Kidney epithelial cell (primary cell): ENCODE results near the gene COL9A3. TPM values are rescaled to one million over a fixed set of nuclear protein-coding genes. Genes with fewer than 3 reads are reported as not detected.
A peak's percentile ranks its signal among the peaks of the same experiment; 100 is the strongest.

Source experiments
- DNase-seq: peaks from one replicate; pipeline ENCODE4 v3.0.0-alpha.2; 2010; ENCODE audit warnings: low read depth
- H3K27me3 ChIP-seq: 2 replicates; pipeline ENCODE4 v1.6.0; 2011; ENCODE audit warnings: low read length; ENCODE audit not compliant: control insufficient read depth, insufficient read depth
- H3K36me3 ChIP-seq: 2 replicates; pipeline ENCODE4 v1.5.1; 2011; ENCODE audit warnings: low read length; ENCODE audit not compliant: control insufficient read depth, insufficient read depth
- H3K4me3 ChIP-seq: 2 replicates; pipeline ENCODE4 v1.5.1; 2011; ENCODE audit warnings: low read depth, mild to moderate bottlenecking, control low read depth, low read length
- total RNA-seq: library from RNA; depleted of rRNA; stranded (reverse); fragments of >200 nt; gene quantifications from 2 replicates; pipeline ENCODE4 v1.2.3, GENCODE V29; 2015
- TF ChIP-seq, protein P1 (sequence below): IDR thresholded peaks from 2 replicates; pipeline ENCODE4 v1.5.1; 2011; ENCODE audit warnings: mild to moderate bottlenecking, moderate library complexity, low read length, control low read depth, inconsistent platforms; ENCODE audit not compliant: insufficient read depth, poor library complexity, severe bottlenecking

Gene COL9A3
- total RNA-seq, 1 donor from 2014 or later: 10.4 TPM

DNA sequence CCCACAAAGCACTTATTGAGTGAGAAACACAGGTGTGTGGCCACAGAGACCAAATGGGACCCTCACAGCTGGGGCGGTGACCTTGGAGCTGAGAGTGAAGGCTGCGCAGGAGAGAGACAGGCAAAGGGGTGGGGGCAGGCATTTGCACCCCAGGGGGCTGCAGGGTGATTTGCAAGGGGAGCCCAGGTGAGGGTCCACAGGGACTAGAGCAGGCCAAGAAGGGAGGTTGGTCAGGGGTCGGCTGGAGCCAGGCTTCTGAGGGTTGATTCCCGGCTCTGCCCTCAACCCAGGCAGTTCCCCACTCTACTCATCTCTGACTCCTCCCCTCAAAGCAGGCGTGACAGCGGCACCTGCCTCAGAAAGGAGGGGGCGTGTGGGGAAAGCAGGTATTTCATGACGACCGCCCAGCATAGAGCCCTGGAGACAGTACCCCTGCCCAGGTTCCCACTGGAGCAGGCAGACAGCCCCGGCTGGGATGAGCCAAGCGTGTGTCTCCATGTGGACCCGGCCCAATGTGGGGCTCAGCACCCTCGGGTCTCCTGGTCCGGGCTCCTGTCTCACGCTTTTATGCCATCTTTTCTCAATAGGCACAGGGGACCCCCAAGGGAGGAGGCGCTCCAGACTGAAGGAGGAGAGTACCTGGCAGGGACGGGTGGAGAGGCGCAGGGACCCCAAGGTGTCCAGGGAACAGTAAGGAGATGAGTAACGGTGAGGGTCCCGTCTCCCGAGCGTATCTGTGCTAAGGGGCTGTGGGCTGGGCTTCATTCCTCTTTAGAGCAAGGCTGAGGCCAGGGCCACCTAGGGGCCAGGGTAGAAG lies 23.7 kb upstream of the COL9A3 start:
- TF ChIP-seq, protein P1, sequence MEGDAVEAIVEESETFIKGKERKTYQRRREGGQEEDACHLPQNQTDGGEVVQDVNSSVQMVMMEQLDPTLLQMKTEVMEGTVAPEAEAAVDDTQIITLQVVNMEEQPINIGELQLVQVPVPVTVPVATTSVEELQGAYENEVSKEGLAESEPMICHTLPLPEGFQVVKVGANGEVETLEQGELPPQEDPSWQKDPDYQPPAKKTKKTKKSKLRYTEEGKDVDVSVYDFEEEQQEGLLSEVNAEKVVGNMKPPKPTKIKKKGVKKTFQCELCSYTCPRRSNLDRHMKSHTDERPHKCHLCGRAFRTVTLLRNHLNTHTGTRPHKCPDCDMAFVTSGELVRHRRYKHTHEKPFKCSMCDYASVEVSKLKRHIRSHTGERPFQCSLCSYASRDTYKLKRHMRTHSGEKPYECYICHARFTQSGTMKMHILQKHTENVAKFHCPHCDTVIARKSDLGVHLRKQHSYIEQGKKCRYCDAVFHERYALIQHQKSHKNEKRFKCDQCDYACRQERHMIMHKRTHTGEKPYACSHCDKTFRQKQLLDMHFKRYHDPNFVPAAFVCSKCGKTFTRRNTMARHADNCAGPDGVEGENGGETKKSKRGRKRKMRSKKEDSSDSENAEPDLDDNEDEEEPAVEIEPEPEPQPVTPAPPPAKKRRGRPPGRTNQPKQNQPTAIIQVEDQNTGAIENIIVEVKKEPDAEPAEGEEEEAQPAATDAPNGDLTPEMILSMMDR: no peak
- H3K27me3 ChIP-seq: peaks cover 3% of the 10 kb centered on the region
- H3K36me3 ChIP-seq: no peaks in the 10 kb centered on the region

GRCh38 chr20:62793757-62794006 lies 23.2 kb upstream of the COL9A3 start:
- DNase-seq: no peak
- peaks cover 1% of the 10 kb centered on the region for H3K36me3 ChIP-seq
- TF ChIP-seq, protein P1: no peak
- H3K4me3 ChIP-seq: peak overlapping the region; percentile 0
- H3K27me3 ChIP-seq: peaks cover 1% of the 10 kb centered on the region

More for the DNA sequence above, 23.7 kb upstream of the COL9A3 start:
- DNase-seq: no peak
- no peak overlapping the region for H3K4me3 ChIP-seq

- no peaks in the 10 kb centered on the region for H3K27me3 ChIP-seq
- no peak for DNase-seq
- peak overlapping the region; percentile 51 for H3K4me3 ChIP-seq
- TF ChIP-seq, protein P1: no peak
- peaks cover 2% of the 10 kb centered on the region for H3K36me3 ChIP-seq
These were observed 22.7 kb upstream of the COL9A3 start for GRCh38 chr20:62794007-62794724.

DNA sequence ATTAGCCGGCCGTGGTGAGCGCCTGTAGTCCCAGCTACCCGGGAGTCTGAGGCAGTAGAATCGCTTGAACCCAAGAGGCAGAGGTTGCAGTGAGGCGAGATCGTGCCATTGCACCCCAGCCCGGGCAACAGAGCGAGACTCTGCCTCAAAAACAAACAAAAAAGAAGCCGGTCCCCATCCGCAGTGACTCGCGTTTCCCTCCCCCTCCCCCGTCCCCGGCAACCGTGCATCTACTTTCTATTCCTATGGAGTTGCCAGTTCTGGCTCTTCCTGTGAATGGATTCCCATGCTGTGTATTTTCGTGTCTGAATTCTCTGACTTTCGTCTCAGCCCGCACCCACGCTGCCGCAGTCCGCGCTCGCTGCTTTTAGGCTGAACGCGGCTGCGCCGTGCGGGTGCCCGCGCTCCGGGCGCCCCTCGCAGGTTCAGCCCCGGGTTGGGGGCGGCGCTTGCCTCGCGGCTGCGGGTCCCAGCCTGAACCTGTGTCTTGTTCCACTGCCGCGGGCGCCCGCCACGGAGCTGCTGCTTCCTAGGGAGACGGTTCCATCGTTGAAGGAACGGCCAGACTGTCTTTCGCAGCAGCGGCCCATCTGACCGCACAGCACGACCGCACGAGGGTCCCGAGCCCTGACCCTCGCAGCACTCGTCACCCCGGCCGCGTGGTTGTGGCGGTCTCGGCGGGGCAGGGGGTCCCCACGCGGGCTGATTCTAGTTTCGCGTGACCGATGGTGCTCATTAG lies 21.7 kb upstream of the COL9A3 start:
- DNase-seq: no peak
- no peaks in the 10 kb centered on the region for H3K27me3 ChIP-seq
- H3K36me3 ChIP-seq: peaks cover 2% of the 10 kb centered on the region
- H3K4me3 ChIP-seq: peak overlapping the region; percentile 51
- TF ChIP-seq, protein P1: no peak

DNA sequence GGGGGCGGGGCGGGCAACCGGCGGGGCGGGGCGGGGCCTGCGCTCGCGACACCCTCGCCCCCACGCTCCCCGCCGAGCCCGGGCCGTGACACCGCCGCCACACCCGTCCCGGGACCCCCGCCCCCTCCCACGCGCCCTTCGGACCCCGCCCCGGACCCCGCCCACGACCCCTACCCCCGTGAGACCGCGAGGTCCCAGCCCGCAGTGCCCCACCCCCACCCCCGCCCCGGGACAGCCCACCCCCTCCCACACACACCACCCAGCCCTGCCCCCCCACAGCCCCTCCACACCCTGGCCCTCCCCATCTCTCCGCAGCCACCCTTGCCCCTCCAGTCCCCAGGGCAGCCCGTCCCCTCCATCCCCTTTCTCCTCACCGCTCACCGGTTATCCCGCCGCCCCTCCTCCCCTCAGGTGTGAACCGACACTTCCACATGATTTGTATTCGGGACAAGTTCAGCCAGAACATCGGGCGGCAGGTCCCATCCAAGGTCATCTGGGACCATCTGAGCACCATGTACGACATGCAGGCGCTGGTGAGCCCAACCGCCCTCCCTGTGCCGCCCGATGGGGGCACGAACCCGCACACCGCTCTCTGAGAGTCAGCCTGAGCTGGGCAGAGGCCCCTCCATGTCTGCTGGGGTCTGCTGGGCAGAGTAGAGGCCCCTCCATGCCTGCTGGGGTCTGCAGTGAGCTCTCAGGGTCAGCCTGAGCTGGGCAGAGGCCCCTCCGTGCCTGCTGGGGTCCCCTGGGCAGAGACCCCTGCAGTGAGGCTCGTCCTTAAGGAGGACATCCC lies 20.0 kb upstream of the COL9A3 start:
- TF ChIP-seq, protein P1: no peak
- Histone ChIP-seq H3K36me3 (peaks cover 2% of the 10 kb centered on the region), H3K27me3 (no peaks in the 10 kb centered on the region), H3K4me3 (peak overlapping the region; percentile 73)
- DNase-seq: no peak
